ENCODE measurements around the gene NEDD4L.
"Not testable (repeated sequence)": the region's sequence is repeated elsewhere in the genome, so short reads cannot be mapped to it uniquely, and the experiment has no call there.

The NEDD4L gene

GRCh38 chr18:58241026-58241679, 197.1 kb downstream of the NEDD4L start:
- no peak for DNase-seq (ENCODE audit: low read depth)

- peak; percentile 56 for DNase-seq (ENCODE audit: low read depth)
These were observed 197.9 kb downstream of the NEDD4L start for GRCh38 chr18:58241877-58242276.

GRCh38 chr18:58242435-58242834, 198.4 kb downstream of the NEDD4L start:
- DNase-seq (ENCODE audit: low read depth) = no peak

- no peak for DNase-seq (ENCODE audit: low read depth)
These were observed 198.9 kb downstream of the NEDD4L start for GRCh38 chr18:58242968-58243367.

- no peak for DNase-seq (ENCODE audit: low read depth)
These were observed 199.4 kb downstream of the NEDD4L start for GRCh38 chr18:58243401-58243800.

DNA sequence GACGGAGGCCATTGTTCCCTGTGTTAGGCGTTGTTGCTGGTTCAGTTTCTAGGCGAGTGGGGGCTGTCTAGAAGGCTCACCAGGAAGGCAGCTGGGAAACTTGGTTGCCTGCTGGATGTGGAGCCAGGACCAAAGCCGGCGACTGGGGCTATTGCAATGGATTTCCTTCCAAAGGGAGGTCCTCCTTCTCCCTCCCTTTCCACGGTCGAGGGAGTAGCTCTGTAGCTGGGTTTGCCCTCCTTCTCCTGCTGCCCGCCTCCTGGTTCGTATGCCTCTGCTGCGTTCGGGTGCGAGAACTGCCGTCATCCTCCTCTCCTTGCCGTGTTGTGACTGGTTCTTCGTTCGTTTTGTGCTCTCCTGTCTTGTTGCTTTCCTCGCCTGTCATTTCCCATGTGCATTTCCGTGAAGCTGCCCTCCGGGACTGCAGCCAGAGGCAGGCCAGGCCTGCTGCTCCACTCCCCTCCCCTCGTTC, 203.4 kb downstream of the NEDD4L start:
- DNase-seq (ENCODE audit: low read depth) = no peak

GRCh38 chr18:58249712-58250111, 205.7 kb downstream of the NEDD4L start:
- no peak for DNase-seq (ENCODE audit: low read depth)

DNA sequence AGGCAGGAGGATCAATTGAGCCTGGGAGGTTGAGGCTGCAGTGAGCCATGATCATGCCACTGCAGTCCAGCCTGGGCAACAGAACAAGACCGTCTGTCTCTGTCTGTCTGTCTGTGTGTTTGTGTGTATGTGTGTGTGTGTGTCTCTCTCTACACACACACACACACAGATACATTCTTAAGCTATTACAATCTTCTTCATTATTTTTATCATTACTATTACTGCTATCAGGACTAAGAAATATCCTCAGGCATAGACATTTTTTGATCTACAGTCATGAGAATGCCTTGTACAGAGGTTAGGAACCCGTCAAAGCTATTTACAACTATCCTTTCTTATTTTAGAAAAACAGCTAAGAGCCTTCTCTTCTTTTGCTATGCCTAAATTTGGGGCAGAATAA, 207.4 kb downstream of the NEDD4L start:
- no peak for DNase-seq (ENCODE audit: low read depth)

DNA sequence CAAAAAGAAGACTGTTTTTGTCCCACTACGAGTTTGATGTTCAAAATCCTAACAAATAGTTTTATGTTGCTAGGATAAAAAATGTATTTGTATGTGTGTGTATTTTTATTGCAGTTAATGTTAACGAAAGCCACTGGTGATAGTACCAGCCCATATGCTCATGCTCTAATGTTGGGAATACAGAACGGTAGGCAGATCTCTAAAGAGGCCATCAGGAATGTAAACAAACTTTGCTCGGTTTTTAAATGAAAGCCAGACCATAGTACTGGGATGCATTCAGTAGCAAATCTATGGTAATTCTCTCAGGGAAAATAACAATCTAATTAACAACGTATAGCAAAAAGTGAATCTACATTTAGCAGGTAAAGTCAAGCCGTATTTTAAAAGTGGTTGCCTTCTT, 208.1 kb downstream of the NEDD4L start:
- DNase-seq (ENCODE audit: low read depth) = no peak

DNA sequence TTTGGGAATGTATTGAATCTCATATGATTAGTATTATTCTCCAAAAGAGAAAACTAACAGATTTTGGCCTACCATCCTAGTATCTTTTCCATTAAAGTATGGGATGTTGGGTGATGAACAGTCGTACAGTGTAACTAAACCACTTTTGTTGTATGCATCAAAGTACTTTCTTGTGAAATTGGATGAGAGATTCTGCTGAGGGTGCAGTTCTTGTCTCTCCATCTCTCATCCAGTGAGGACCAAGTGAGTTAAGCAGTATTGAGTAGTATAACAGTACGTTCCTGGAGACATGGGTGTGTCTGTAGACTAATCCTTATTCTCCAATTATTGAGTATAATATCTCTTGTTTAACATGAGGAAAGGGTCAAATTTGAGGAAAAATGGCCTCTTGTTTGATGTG, 209.3 kb downstream of the NEDD4L start:
- no peak for DNase-seq (ENCODE audit: low read depth)

- no peak for DNase-seq (ENCODE audit: low read depth)
These were observed 209.8 kb downstream of the NEDD4L start for GRCh38 chr18:58253871-58254270.

DNA sequence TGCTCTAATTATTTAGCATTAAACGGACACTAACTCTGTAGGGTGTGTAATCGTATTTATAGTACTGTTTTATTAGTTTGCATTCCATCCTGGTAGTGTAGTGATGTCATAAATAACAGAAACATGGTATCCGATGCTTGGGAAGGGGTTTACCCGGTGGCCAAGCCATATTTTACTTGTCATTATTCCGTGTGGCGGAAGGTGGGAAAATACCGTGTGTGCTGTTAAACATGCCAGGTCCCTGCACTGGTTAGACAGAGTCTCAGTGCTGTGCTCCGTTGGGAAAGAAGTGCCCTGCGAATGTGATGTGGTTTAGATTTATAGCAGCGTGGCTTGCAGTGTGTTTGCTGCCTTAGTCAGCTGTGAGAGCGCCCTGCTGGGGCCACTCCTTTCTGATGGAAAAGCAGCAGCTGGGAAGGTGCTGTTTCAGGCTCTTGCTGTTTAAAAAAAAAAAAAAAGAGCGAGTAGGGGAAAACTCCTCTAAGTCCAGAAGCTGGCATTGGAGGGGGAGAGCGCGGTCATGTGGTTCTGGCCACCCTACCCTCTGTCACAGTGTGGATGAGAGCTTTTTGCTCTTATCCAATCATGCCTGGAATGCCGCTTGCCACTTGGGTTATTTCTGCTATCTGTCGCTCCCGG, 211.0 kb downstream of the NEDD4L start:
- DNase-seq (ENCODE audit: low read depth) = no peak

DNA sequence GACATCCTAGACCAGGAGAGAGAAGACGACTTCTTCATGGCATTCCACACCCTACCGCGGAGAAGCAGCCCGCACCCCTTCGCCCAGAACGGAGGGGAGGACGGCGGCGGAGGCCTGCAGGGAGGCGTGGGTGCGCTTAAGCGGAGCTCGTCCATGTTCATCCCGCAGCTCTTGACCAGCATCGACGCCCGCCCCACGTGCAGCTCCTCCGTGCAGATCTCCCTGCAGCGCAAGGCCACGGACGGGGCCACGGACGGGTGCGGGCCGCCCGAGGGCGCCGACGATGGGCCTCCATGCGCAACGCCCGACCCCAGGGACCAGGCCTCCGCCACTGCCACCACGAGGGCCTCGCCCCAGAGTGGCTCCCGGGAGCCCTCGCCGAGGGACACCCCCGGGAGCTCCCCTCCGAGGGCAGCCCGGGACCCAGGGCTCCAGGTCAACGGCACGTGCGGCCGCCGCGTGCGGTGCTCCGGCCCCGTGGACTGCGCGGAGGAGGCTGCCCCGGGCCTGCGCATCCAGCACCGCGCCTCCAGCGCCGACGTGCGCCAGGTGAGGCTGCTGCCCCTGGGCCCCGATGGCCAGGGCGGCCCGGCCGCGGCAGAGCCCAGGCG, 211.8 kb downstream of the NEDD4L start:
- no peak for DNase-seq (ENCODE audit: low read depth)

DNA sequence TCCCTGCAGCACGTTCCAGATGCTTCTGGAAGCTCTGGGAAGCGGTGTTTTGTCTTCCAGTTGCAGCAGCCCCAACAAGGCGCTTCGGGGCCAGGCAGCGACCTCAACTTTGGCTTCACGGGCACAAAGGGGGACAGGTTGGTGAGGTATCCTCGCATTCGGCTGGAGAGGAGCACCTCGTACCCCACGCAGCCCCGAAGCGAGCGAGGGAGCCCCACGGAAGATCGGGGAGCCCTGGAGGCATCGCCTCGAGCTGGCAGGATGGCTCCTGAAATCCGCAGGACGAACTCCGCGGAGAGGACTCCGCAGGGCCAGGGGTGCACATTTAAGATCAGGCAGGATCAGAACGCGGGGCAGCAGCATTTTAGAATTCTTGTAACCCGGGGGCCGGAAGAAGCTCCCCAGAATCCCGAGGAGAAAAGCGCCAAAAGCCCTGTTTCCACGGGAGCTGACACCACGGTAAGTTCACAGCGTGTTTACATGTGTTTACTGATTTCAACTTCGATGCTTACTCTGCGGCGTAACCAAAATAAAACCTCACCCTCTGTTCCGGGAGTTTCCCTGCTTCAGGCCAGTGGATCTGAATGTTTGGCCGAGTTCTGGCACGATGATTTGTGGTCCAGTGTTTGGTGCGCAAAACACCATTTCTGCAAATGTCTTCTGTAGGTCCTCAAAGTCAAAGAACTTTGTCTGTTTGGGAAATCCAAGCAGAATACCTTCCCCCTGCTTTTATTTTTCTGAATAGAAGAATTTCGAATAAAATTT, 212.5 kb downstream of the NEDD4L start:
- no peak for DNase-seq (ENCODE audit: low read depth)

- no peak for DNase-seq (ENCODE audit: low read depth)
These were observed 213.4 kb downstream of the NEDD4L start for GRCh38 chr18:58257461-58257860.

DNA sequence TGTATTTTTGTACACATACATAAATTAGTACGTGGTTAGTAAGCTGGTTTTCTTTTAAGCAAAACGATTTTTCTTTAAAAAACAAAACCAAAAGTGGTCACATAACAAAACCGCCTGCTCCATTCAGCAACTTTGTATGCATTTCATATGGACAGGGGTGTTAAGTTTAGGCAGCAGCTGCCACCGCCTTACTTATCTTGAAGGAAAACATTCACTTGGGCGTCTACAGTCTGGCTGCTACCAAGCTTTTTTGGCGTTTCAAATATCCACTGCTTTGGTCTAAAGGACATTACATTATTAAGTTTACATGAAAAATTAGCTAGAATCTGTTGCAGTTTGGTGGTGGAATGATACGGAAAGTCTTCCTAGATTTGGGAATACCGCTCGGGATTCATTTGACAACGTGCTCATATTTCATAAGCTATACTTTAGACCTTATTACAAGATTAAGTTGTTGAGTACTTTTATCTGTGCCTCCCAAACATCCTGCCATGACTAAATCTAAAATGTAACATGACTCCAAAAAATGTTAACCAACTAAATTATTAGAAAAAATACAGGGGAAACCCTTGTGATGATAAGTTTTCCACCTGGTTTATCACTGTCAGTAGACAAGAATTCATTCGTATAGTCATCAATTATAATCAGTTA, 214.8 kb downstream of the NEDD4L start:
- no peak for DNase-seq (ENCODE audit: low read depth)

GRCh38 chr18:58263055-58263957, 219.3 kb downstream of the NEDD4L start:
- DNase-seq (ENCODE audit: low read depth) = peak; percentile 18

DNA sequence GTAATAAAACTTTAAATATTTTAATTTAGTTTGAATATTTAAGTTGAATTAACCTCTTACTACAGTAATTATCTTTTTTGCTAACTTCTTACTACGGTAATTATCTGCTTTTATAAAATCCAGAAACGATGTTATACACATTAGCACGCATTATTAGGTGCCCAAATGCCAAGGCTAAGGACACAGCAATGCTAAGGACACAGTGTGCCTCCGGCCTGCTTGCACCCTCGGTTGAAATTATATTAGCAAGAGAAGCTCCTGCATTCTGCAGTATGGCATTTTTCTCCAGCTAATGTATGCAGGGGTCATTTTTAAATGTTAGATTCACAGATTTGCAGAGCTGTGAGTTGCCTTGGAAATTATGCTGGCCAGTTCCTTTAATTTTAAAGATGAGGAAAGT, 220.0 kb downstream of the NEDD4L start:
- DNase-seq (ENCODE audit: low read depth) = no peak

DNA sequence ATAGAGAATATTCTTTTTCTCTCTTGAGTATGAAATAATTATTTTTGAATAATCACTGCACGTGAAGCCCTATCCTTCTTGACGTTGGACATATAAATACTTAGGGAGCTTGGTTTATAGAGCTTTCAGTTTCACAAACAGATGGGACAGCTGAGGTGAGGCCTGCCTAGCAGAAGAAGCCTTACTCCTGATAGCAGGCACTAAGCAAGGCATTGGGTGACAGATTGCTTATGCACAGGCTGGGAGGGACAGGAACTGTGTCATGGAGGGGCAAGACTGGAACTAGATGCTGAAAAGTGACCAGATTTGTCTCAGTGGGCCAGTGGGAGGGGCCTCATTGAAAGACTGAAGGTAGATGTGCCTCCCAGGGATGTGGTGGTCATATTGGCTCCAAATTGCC, 220.8 kb downstream of the NEDD4L start:
- DNase-seq (ENCODE audit: low read depth) = no peak

DNA sequence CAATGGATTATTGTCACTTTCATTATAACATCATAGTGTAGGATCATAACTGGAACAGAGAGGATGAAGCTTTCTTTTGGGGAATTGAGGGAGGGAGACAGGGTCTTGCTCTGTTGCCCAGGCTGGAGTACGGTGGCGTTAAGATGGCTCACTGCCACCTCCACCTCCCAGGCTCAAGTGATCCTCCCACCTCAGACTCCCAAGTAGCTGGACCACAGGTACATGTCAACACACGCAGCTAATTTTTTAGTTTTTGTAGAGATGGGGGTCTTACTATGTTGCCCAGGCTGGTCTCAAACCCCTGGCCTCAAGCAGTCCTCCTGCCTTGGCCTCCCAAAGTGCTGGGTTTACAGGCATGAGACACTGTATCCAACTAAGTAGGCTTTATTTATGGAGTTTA, 221.5 kb downstream of the NEDD4L start:
- not testable (repeated sequence) for DNase-seq (ENCODE audit: low read depth)

GRCh38 chr18:58266291-58266690, 222.3 kb downstream of the NEDD4L start:
- no peak for DNase-seq (ENCODE audit: low read depth)

Measured in HS-5 (cell line).